ENCODE results near the gene DHX15. TPM values are rescaled to one million over a fixed set of nuclear protein-coding genes. Genes with fewer than 3 reads are reported as not detected.
A peak's percentile ranks its signal among the peaks of the same experiment; 100 is the strongest.

The DHX15 gene
- total RNA-seq, 2 experiments from 2014 or later: 169 to 177 TPM

DNA sequence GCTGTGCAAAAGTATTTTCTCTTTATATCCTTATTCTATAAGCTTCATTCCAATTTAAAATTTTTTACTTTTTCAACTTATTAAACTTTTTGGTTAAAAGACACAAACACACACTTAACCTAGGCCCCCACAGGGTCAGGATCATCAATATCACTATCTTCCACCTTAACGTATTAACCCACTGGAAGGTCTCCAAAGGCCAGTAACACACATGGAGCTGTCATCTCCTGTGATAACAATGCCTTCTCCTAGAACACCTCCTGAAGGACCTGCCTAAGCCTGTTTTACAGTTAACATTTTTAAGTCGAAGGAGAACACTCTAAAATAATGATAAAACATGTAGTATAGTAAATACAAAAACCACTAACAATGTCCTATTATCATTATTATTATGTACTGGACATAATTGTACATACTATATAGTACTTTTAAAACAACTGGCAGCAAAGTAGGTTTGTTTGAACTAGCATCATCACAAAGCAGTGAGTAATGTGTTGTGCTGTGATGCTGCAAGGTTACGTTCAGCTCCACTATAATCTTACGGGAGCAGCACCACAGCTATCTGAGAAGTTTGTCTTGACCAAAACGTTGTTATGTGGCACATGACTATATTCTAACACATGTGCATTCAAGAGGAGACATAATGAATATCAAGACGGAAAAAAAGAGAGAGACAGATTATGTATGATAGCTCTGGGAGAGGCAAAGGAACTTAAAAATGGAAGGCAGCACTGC, 33.7 kb downstream of the DHX15 start:
- H3K36me3 Mint-ChIP-seq: peaks cover 21% of the 10 kb centered on the region
- POLR2A ChIA-PET: no interaction called here
- no peaks in the 10 kb centered on the region for H3K9me3 Mint-ChIP-seq
- DNase-seq (no peak), ATAC-seq (ENCODE audit: low read depth) (no peak)
- no peak overlapping the region for H3K27ac Mint-ChIP-seq
- no peaks in the 10 kb centered on the region for H3K27me3 Mint-ChIP-seq
- peaks cover 24% of the 10 kb centered on the region for H3K4me1 Mint-ChIP-seq
- H3K4me3 Mint-ChIP-seq: no peak overlapping the region

DNA sequence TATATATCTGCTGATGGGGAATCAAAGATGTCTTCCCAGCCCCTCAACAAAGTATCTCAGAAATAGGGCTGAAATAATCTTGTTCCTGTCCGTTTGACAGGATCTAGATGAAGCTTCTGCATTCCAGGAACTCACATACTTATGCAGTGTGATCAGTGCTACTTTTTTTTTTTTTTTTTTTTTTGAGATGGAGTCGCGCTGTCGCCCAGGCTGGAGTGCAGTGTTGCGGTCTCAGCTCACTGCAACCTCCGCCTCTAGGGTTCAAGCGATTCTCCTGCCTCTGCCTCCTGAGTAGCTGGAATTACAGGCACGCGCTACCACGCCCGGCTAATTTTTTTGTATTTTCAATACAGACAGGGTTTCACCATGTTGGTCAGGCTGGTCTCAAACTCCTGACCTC, 36.4 kb downstream of the DHX15 start:
- Mint-ChIP-seq H3K4me3 (no peak overlapping the region), H3K27me3 (no peaks in the 10 kb centered on the region), H3K27ac (no peak overlapping the region), H3K4me1 (peaks cover 37% of the 10 kb centered on the region), H3K9me3 (no peaks in the 10 kb centered on the region), H3K36me3 (peaks cover 19% of the 10 kb centered on the region)
- POLR2A ChIA-PET: interaction anchor here (1.1 kb wide), 1 partner anchor 35 kb away, joined by 3 read pairs; no protein-coding TSS in a partner anchor
- DNase-seq (no peak), ATAC-seq (ENCODE audit: low read depth) (no peak)

DNA sequence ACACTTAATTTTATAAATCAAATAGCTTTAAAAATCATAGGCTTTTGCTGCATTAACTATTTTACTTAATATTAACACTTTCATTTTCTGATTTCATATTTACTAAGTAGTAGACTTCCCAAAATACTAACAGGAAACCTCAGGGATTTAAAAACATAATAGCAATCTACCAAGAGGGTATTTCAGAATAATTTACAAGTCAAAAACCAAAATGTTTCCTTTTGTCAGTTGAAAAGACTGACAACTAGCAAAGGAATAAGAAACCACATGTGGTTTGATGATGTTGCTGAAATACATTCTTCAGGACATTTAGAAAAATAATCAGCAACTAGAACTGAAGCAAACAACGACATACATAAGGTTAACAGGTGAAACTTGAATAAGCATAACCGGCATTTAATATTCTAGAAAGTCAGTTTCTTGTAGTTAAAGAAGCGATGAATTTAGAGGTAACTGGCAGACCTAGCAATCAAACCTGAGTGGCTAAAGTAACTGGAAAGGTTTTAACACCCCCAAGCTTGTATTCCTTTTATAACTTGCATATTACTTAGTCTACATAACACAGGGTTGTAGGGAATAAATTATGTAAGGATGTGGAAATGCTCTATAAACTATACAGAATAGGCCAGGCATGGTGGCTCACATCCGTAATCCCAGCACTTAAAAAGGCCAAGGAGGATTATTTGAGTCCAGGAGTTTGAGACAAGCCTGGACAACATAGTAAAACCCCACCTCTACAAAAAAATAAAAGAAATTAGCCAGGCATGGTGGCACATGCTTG, 40.0 kb downstream of the DHX15 start:
- POLR2A ChIA-PET: no interaction called here
- Mint-ChIP-seq H3K9me3 (no peaks in the 10 kb centered on the region), H3K27ac (no peak overlapping the region), H3K4me3 (peak overlapping the region; percentile 13), H3K36me3 (peaks cover 35% of the 10 kb centered on the region), H3K27me3 (no peaks in the 10 kb centered on the region), H3K4me1 (peaks cover 36% of the 10 kb centered on the region)
- DNase-seq: no peak
- ATAC-seq (ENCODE audit: low read depth): no peak

DNA sequence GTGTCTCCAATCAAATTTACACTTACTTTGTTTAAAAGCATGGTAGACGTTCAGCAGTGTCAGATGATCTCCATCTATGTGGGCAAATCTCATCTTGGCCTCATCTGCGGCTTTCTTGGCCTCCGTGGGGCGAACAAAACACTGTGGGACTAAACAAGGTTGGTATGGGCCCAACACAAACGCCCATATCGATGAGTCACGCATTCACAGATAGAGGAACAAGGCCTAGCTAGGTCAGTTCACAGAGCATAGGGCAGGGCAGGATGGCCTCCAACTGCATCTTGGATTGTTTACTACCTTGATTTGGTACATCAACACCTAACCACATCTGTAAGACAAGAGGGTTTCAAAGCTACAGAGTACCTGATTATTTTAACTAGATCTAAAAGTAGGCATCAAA, 47.3 kb downstream of the DHX15 start:
- H3K4me3 Mint-ChIP-seq: no peak overlapping the region
- H3K4me1 Mint-ChIP-seq: peaks cover 23% of the 10 kb centered on the region
- peaks cover 32% of the 10 kb centered on the region for H3K36me3 Mint-ChIP-seq
- POLR2A ChIA-PET: interaction anchor here (0.7 kb wide), 1 partner anchor 21 kb away, joined by 3 read pairs; no protein-coding TSS in a partner anchor
- DNase-seq (no peak), ATAC-seq (ENCODE audit: low read depth) (no peak)
- no peak overlapping the region for H3K27ac Mint-ChIP-seq
- H3K9me3 Mint-ChIP-seq: no peaks in the 10 kb centered on the region
- H3K27me3 Mint-ChIP-seq: no peaks in the 10 kb centered on the region

DNA sequence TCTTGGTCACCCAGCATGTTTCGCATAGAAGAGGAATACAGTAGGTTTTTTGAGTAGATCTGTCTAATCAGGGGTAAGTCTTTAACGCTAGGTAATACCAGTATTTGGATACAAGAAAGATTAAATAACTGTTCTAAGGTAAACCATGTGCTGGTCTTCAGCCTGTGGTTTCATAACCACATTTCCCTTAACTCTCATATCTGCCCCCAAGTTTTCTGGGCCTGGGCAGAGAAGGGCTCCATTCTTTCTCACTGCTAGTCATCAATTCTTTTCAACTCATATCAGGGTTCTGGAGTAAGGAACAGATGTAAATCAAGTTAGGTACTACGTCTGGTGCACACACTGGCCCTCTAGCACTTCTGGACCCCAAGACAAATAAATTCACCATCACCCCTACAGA, 49.0 kb downstream of the DHX15 start:
- DNase-seq (no peak), ATAC-seq (ENCODE audit: low read depth) (no peak)
- POLR2A ChIA-PET: no interaction called here
- Mint-ChIP-seq H3K36me3 (peaks cover 29% of the 10 kb centered on the region), H3K4me1 (peaks cover 23% of the 10 kb centered on the region), H3K27ac (peak overlapping the region; percentile 42), H3K9me3 (no peaks in the 10 kb centered on the region), H3K4me3 (no peak overlapping the region), H3K27me3 (no peaks in the 10 kb centered on the region)

DNA sequence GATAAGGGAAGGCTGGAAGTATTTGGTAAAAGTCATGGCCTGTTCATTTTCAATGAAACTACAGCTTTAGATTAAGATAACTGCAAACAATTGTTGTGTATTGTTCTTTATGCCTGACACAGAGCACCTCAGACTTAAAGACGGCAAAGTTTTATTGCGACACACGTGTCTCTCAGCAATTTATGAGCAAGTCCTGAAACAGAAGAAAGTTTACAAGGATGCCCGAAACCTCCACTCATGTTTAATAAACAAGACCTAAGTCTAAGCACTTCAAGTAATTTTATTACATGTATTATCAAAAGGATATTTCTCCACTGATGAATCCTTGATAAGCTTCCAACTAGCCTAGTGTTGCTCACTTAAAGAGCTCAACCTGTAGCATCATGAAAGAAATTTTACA, 51.0 kb downstream of the DHX15 start:
- H3K4me3 Mint-ChIP-seq: no peak overlapping the region
- no peak overlapping the region for H3K27ac Mint-ChIP-seq
- DNase-seq (no peak), ATAC-seq (ENCODE audit: low read depth) (no peak)
- no peaks in the 10 kb centered on the region for H3K9me3 Mint-ChIP-seq
- peaks cover 27% of the 10 kb centered on the region for H3K36me3 Mint-ChIP-seq
- no peaks in the 10 kb centered on the region for H3K27me3 Mint-ChIP-seq
- peaks cover 17% of the 10 kb centered on the region for H3K4me1 Mint-ChIP-seq
- POLR2A ChIA-PET: interaction anchor here (1.4 kb wide), 1 partner anchor 51 kb away, joined by 4 read pairs; the partner anchor contains the start of gene DHX15

DNA sequence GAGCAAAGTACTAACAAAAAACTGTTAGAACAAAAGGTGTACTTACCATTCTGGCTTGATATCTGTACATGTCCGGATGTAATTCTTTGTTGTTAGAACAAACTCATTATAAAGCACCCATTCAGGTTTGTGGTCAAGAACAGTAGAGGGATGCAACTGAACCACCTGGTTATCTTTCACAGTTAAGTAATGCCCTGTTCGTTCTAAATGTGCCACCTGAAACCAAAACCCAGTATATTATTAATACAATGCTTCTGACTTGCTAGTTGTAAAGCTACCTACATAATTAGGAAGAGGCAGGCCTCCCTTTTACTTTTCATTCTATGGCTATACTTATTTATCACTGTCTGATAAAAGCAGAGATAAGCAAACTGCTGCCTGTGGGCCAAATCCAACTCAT, 54.8 kb downstream of the DHX15 start:
- no peak overlapping the region for H3K27ac Mint-ChIP-seq
- POLR2A ChIA-PET: no interaction called here
- no peak for ATAC-seq (ENCODE audit: low read depth)
- no peaks in the 10 kb centered on the region for H3K27me3 Mint-ChIP-seq
- peaks cover 1% of the 10 kb centered on the region for H3K4me1 Mint-ChIP-seq
- no peak overlapping the region for H3K4me3 Mint-ChIP-seq
- peaks cover 38% of the 10 kb centered on the region for H3K36me3 Mint-ChIP-seq
- no peaks in the 10 kb centered on the region for H3K9me3 Mint-ChIP-seq
- no peak for DNase-seq

DNA sequence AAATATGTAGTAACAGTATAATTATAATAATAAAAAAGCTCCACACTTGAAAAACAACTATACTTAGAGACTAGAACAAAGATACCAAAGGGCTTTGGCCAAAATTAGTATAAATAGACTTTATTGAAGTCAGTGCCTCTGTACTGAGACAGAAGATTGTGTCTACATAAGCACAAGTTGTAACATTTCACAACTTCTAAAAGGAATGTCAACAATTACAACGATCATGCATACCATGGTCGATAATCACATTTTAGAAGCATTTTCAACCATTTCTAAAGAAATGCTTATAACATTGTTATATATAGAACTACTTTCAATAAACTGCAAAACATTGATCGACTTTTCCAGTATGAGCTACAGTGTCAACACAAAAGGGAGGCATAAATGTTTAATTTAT, 57.0 kb downstream of the DHX15 start:
- Mint-ChIP-seq H3K9me3 (no peaks in the 10 kb centered on the region), H3K27ac (no peak overlapping the region), H3K4me3 (no peak overlapping the region), H3K4me1 (peaks cover 3% of the 10 kb centered on the region), H3K27me3 (no peaks in the 10 kb centered on the region), H3K36me3 (peaks cover 40% of the 10 kb centered on the region)
- ATAC-seq (ENCODE audit: low read depth): no peak
- POLR2A ChIA-PET: no interaction called here
- DNase-seq: no peak

DNA sequence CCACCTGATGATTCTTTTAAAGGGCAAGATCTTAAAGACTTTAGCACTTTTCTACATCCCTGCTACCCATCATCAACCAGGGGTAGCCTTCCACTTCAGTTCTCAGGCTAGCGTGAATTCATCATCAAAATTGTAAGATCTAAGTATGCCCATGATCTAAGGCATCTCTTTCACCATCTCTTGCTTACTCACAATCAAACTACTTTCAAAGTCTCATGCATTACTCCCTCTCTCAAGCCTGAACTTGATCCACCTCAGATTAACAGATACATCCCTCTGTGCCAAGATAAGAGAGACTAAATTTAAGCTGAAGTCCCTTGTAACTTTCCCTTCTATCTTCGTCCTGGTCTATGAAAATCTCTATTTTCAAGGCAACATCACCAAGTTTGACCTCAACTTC, 62.8 kb downstream of the DHX15 start:
- Mint-ChIP-seq H3K36me3 (peaks cover 43% of the 10 kb centered on the region), H3K27ac (no peak overlapping the region), H3K4me3 (no peak overlapping the region), H3K4me1 (peaks cover 12% of the 10 kb centered on the region), H3K9me3 (no peaks in the 10 kb centered on the region), H3K27me3 (no peaks in the 10 kb centered on the region)
- no peak for DNase-seq
- no peak for ATAC-seq (ENCODE audit: low read depth)
- POLR2A ChIA-PET: no interaction called here

DNA sequence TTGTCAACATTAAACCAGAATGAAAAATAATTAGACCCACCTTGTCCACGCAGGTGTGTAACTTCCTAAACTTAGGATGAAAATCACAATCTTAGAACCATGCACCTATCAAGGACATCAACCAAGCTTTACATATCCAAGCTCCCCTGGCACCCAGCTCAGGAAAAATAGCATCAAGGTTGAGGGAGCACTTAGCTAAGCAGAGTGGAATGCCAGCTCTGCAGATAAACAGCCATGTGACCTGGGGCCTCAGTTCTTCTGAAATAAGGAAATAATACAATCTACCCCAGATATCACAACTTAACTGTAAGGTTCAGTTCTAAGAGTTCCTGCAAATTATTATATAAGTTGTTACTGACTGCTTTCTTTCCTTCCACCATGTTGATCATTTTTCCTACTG, 64.7 kb downstream of the DHX15 start:
- no peak for DNase-seq
- H3K4me1 Mint-ChIP-seq: peaks cover 12% of the 10 kb centered on the region
- H3K4me3 Mint-ChIP-seq: no peak overlapping the region
- no peaks in the 10 kb centered on the region for H3K27me3 Mint-ChIP-seq
- no peaks in the 10 kb centered on the region for H3K9me3 Mint-ChIP-seq
- ATAC-seq (ENCODE audit: low read depth): no peak
- peaks cover 38% of the 10 kb centered on the region for H3K36me3 Mint-ChIP-seq
- H3K27ac Mint-ChIP-seq: no peak overlapping the region
- POLR2A ChIA-PET: no interaction called here

DNA sequence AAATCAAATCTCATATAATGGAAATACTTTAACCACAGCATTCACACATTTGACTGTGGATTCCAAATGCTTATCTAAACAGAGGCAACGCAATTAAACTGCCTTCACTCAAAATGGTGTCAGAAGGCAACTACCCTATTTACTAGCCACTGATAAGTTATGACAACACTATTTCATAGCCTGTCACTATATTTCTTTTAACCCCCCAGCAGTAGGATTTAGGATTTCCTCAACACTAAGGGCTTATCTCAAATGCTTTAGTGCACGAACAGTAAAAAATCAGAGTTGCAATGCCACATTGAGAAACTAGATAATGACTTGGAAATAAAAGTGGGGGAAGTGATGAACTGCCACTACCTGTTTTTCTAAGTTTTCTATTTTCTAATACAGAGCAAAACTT, 66.7 kb downstream of the DHX15 start:
- Mint-ChIP-seq H3K4me1 (peaks cover 11% of the 10 kb centered on the region), H3K9me3 (no peaks in the 10 kb centered on the region), H3K27ac (no peak overlapping the region), H3K36me3 (peaks cover 35% of the 10 kb centered on the region), H3K27me3 (no peaks in the 10 kb centered on the region), H3K4me3 (no peak overlapping the region)
- POLR2A ChIA-PET: interaction anchor here (1.0 kb wide), 1 partner anchor 67 kb away, joined by 3 read pairs; the partner anchor contains the start of gene DHX15
- no peak for ATAC-seq (ENCODE audit: low read depth)
- no peak for DNase-seq

DNA sequence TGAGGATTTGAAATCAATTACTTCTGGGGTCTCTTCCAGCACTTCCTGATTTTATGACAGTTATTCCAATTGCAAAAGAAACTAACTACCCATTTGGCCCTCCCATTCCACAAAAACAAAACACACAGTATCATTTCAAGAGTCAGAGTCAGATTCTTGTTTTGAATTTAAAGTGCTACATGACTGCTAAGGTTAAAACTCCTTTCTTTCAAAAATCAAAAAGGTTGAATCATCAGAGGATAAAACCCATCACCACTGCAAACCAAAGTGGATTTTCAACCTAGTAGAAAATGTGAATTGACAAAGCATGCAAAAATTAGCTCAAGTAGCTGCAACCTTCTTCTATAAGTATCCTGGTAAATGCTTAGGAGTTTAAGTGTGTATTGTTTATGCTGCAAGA, 67.4 kb downstream of the DHX15 start:
- Mint-ChIP-seq H3K4me3 (no peak overlapping the region), H3K9me3 (no peaks in the 10 kb centered on the region), H3K27ac (no peak overlapping the region), H3K36me3 (peaks cover 31% of the 10 kb centered on the region), H3K4me1 (peaks cover 11% of the 10 kb centered on the region), H3K27me3 (no peaks in the 10 kb centered on the region)
- DNase-seq: no peak
- POLR2A ChIA-PET: interaction anchor here (1.0 kb wide), 1 partner anchor 67 kb away, joined by 3 read pairs; the partner anchor contains the start of gene DHX15
- no peak for ATAC-seq (ENCODE audit: low read depth)

DNA sequence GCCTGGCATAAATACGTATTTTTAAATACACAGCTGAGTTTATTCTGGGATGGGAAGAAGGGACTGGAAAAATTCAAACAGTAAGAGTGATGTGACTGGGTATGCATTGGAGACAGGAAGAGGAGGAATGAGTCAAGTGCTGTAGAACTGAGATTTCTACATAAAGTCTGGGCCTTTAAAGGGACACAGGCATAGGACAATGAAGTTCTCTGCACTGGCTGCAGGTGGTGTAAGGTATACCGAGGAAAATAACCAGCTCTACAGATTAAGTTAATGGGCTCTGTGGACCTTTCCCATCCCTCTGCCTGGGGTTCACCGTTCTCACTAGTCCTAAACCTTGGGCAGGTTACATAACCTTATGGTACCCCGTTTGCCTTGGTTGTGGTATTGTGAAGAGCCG, 68.7 kb downstream of the DHX15 start:
- no peaks in the 10 kb centered on the region for H3K9me3 Mint-ChIP-seq
- no peak for DNase-seq
- peaks cover 22% of the 10 kb centered on the region for H3K36me3 Mint-ChIP-seq
- no peak overlapping the region for H3K4me3 Mint-ChIP-seq
- H3K27ac Mint-ChIP-seq: no peak overlapping the region
- ATAC-seq (ENCODE audit: low read depth): no peak
- peaks cover 2% of the 10 kb centered on the region for H3K4me1 Mint-ChIP-seq
- no peaks in the 10 kb centered on the region for H3K27me3 Mint-ChIP-seq
- POLR2A ChIA-PET: no interaction called here

DNA sequence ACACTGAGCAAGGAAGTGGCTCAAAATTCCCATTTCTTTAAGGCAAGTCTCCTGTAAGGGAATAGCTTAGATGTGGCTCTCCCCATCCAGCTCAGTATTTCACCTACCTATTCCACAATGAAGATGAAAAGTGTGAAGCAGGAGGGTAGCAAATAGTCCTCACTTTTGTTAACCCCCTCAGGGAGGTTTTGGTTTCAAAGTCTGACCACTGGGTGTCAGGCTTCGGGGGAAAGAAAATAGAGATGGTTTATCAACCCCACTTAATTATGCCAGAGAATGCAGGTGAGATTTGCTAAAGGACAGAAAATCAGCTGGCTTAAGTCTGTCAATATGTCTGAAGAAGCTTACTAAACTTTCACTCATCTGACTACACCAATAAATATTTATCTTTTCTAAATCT, 69.5 kb downstream of the DHX15 start:
- no peak overlapping the region for H3K4me3 Mint-ChIP-seq
- no peak for ATAC-seq (ENCODE audit: low read depth)
- no peaks in the 10 kb centered on the region for H3K9me3 Mint-ChIP-seq
- POLR2A ChIA-PET: no interaction called here
- no peak overlapping the region for H3K27ac Mint-ChIP-seq
- peaks cover 18% of the 10 kb centered on the region for H3K36me3 Mint-ChIP-seq
- DNase-seq: no peak
- no peaks in the 10 kb centered on the region for H3K27me3 Mint-ChIP-seq
- H3K4me1 Mint-ChIP-seq: peaks cover under 1% of the 10 kb centered on the region
